Activated CD4-positive, alpha-beta T cell treated with anti-CD3 and anti-CD28 coated beads, Interleukin-10, Interleukin-2, amounts not matched to agents 100 ng/mL and 50 ng/mL, durations not matched to agents 16 hours and 8 hours (primary cell): ENCODE data around the gene PARD6G.
A peak's percentile ranks its signal among the peaks of the same experiment; 100 is the strongest.

Experiments
- DNase-seq: peaks from one replicate; pipeline ENCODE4 v3.0.0-alpha.2; 2020

Gene PARD6G

DNA sequence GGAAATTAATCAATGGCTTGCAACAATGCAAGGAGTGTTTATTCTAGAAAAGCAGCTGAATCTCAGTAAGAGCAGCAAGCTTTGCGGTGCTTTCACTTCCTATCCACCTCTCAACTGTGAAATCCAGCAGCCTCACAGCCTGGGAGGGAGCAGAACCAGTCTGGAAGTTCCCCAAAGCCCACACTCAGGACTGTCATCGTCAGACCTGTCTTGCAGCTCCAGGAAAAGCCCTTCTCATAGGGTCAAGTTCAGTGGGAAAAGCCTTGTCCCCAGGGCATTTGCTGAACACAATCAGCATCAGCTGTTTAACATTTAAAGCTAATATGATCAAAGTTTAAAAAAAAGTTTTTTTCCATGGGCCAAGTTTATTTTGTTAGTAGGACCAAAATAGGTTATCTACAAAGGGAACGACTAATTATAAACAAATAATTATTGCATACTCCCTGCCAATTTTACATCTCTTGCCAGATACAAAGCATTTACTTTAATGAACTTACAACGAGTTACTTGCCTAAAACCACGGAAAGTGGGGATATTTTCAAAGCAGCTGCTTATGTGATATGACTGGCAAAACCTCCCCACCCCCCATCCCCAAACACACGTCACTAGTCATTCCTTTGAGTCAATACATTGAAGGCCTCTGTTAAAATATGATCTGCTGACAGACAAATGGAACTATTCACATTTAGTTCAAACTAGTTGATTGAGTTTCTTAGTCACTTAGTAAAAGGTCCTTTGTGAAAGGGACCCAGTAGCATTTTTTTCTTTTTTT lies 36.8 kb downstream of the PARD6G start:
- DNase-seq: no peak

DNA sequence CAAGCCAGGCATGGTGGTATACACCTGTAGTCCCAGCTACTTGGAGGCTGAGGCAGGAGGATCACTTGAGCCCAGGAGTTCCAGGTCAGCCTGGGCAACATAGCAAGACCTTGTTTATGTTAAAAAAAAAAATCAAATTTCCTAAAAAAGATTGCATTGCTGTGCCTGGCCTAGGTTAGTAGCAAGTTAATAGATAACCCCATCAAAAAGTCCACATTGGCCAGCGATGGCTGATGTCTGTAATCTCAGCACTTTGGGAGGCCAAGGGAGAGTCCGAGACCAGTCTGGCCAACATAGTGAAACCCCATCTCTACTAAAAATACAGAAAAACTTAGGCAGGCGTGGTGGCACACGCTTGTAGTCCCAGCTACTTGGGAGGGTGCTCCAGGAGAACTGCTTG lies 38.7 kb downstream of the PARD6G start:
- no peak for DNase-seq

DNA sequence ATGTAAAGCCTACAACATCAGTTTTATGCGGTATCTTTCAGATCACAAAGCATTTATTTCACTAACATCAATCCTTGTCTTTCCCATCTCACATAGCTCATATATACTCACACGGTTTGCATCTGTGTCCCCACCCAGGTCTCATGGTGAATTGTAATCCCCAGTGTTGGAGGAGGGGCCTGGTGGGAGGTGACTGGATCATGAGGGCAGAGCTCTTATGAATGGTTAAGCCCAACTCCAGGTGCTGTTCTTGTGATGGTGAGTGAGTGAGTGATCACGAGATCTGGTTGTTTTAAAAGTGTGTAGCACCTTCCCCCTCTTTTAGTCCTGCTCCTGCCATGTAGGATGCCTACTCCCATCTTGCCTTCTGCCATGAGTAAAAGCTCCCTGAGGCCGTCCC lies 42.0 kb downstream of the PARD6G start:
- no peak for DNase-seq

DNA sequence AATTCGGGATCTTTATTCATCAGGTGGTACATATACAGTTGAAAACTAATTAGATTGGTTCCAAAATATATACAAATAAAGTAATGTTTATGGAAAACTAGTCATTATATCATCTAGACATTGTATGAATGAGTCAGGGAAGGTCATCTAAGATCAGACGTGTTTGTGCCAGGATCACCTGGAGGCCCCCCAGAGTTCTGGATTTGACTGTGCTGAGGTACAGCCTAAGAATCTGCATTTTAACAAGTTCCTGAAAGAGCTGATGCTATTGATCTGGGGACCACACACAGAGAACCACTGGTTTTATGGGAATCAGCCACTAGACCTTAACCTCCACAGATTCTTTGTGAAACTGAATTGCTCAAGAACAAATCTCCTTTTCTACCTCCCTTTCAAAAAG lies 43.2 kb downstream of the PARD6G start:
- DNase-seq: peak; percentile 47

DNA sequence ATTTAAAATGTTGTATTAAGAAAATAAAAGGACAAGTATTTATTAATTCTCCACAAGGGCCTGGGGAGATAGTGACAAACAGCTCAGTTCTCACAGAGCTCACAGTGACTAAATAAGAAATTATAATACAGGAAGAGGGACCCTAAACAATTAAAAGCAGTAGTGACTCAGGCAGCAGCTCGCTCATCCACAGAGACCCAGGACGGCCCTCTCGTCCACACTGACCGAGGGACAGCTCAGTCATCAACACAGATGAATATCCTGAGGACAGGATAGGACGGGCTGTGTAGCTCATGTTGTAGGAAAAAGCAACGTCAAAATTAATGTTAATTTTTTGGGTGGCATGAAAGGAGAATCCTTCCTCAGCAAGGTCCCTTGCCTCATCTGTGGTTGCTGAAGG lies 44.1 kb downstream of the PARD6G start:
- peak; percentile 11 for DNase-seq

DNA sequence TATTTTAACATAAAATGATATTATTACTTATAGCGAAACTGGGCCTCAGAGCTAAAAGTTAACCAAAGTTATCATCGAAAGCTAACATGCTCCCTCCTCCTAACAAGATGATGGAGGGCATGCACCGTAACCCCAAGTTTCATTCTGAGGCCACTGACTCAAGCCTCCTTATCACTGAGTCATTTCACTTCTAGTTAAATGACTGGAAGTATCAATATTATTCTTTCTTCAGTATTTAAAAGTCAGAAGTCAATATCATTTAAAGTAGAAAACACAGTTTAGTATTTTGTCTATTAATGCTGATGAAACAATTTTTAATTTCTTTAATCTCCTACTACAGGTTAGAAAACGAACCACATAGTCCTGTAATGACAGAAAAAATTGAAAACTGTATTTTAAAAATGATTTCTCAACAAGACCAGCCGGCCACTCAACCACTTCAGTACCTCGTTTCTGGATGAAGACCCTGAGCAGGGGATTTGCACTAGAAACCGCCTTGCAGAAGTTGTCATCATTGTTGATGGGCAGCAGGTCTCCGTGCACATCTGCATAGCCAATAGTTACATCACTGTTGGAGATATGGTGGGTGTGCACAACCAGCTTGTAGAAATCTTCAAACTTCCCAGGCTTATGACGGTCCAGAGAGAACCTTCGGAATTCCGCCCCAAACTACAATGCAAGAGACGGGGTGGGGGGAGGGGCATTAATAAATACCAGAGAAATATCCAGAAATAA lies 44.9 kb downstream of the PARD6G start:
- DNase-seq: peak; percentile 92

DNA sequence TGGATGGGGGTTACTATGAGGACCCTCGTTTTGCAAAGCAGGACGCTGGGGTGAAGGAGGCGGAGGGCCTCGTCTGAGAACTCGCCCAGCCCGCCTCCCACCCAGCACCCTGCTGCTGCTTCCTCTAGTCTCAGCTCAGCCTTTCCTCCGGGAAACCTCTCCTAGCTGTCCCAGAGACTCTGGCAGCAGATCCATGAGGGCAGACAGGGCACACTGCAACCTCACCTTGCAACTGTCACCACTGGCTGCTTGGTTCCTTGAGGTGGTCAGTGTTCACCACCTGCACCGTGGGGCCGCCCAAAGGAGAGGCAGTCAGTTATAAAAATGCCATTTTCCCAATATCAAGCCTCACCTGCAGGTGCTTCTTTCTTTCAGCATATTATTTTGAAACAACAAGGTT lies 45.6 kb downstream of the PARD6G start:
- DNase-seq: no peak

DNA sequence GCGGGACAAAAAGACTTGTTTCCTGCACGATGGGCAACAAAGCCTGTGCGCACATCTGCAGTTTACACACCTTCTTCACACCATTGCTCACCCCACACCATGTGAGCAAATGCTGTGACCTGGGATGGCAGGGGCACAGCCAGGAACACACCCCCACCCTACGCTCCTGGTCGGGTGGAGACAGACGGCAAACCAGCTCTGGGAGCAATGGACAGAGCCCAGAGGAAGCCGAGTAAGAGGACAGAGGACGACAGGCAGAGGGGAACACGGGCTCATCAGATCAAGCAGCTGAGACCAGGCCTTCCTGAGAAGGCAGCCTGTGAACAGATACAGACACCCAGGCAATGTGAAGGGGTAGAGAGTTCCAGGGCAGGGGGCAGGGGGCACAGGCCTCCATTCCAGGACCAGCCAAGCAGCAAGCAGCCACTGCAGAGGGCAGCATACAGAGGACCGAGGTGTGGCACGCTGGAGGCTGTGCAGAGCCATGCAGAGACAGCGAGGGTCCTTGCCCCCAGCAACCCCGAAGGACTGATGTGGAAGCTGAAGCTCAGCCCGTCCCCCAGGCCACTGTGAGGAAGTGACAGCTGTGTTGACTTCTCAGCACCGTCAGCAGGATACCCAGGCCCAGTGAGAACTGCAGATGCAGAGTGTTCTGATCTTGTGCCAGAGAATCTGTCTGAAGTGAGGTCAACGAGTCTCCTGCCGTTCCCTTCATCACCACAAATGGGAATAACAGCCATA lies 46.2 kb downstream of the PARD6G start:
- no peak for DNase-seq

DNA sequence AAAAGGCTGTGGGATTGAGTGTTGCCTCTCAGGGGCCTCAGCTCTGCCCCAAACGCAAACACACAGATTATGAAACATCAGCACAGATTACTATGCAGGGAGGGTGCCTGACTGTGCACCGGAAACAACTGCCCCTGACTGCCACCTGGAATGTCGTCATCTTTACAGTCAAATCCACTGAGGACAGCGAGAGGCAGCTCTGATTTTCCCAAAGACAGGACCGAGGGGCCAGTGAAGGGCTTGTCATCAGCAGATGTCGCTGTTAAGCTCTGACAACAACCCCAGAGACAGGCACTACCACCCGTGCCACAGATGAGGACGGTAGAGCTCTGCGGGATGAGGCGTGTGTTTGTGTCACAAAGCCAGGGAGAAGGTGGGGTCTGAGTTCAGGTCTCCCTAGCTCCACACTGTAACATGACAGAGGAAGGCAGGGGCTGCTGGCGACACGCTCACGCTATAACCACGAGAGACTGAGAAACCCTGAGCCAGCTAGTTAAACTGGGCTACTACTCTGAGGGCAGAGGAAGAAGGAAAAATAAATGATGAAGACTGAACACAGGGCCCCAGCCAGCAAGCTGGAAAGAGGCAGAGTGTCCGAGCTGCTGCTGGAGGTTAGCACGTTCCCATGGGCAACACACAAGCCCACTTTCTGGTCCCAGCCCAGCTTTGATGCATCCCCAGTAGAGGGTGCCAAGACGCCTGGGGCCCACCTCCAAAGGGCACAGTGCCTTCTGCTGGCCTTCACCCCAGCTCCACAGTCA lies 47.0 kb downstream of the PARD6G start:
- no peak for DNase-seq

DNA sequence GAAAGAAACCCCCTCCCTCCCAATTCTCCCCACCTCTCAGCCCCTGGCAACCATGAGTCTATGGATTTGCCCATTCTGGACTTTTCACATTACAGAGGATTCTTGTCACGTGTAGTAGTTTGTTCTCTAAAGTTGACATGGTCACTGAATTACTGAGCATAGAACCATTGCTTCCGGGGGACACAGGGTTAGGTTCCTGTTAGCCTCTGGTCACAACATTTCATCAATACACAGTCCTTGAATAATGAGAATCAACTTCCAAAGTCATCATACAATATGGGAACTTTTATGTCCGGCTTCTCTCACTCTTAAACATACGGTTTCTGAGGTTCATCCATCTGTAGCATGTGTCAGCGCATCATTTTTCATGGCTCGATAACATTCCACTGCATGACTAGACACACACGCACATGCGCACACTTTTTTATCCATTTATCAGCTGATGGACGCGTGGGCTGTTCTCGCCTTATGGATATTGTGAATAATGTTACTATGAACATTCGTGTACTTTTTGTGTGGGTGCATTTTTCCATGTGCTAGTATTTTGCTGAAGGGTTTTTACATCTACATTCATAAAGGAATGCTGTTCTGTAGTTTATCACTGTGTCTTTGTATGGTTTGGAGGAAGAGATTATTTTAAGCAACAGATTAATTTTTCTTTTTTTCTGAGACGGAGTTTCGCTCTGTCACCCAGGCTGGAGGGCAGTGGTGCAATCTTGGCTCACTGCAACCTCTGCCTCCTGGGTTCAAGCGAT lies 48.1 kb downstream of the PARD6G start:
- DNase-seq: no peak

DNA sequence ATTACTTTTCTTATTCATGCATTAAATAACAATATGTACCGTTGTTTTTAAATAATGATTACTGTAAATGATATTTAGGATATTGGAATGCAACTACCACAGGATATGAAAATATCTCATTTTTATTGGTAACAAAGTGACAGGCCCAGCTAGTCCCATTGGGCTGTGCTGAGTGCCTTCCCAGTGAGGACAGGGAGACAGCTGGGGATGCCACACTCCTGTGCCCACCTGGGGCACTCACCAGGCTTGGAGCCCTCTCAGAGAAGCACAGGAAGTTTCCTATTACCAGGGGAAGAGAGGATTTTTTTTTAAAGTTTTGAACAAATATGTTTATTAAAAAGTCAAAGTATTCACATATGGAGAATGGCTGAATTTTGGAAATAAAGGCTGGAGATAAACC lies 48.9 kb downstream of the PARD6G start:
- DNase-seq: no peak

DNA sequence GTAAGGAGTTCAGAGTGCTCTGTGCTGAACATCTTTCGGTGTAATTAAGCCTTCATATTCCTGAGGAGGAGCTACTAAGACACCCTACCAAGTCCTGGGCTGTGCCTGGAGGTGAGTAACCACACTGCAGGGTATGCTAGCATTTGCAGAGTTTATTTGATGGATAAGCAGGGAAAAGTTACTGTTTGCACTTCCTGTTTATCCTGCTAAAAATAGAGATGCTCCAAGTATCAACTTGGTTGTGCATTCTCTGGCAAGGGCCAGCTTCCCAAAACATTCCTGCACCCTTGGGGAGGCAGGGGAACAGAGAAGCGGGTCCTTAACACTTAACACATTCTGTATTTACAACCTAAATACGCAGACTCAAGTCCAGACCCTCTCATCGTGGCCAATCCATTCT lies 49.8 kb downstream of the PARD6G start:
- DNase-seq: no peak

DNA sequence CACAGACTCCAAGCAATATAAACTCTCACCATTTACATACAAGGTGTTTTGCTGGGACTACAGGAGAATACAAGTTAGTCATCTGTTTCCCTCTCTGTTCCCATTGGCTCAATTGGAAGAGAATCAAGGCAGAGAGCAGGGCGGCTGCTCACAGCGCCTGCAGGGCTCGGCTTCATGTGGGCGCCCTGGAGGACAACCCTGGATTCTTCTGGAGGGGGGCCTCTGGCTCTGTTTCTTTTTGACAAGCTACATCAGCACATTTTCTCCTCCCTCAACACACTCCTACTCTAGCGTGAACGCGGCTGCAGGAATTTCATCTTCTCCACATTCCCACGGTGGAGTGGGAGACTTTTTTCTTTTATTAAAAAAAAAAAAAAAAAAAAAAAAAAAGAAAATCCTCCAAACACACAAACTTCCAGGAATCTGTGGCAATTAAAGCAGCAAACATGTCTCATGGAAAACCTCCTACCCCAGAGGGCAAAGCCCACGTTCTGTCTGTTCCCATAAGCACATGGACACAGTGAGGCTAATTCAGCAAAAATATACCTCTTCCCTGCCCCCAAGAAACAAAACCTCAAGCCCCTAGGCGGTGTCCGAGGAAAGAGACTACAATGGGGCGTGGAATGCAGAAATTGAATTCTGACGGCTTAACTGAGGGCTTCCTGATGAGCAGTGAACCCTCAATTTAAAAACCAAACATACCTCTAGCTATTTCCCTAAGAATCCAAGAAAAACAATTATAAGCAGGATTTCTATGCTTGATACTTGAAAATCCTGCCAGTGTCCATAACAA lies 50.6 kb downstream of the PARD6G start:
- no peak for DNase-seq

DNA sequence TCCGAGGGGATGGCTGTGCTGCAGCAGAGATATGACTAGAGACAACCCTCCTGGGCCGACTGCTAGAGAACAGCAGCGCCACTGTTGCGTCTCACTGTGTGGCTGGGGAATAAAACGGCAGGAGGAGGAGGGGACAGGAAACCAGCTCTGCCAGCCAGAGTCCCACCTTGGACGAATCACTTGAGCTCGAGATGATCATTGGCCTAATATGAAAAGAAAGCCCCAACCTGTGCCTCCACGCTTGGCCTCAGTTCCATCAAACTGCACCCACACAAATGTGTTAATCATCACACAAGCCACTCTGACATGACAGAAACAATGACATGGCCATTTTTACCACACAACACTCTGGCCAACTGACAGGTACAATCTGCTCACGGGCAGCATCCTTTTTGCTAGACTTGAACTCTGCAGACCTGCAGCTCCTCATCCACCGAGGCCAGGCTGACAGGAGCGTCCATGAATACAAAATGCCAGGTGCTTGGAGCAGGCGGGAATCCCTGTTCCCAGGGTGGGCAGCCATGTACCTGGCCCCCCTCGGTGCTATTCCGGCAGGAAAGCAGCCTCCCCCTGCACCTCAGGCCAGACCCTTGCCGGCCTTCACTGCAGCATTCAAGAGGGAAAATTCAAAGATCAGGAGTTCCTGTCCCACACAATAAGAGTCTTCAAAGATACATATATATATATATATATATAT lies 52.3 kb downstream of the PARD6G start:
- DNase-seq: no peak

DNA sequence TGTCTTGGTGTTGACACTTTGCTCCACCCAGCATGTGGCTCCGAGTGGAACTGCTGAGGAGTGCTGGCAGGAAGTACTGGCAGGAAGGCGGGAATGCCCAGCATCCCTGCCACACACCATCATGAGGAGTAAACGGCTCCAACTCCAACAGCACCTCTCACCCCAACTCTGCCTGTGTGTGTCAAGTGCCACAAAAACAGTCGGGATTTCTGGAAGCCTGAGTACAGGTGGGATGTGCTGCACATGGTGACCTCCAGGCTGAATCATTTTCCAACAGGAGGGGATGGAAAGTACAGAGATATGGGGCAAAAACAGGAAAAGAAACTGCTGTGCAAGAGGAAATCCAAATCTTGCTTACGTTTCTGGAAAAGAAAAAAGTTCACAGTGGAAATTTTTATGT lies 53.6 kb downstream of the PARD6G start:
- DNase-seq: no peak

DNA sequence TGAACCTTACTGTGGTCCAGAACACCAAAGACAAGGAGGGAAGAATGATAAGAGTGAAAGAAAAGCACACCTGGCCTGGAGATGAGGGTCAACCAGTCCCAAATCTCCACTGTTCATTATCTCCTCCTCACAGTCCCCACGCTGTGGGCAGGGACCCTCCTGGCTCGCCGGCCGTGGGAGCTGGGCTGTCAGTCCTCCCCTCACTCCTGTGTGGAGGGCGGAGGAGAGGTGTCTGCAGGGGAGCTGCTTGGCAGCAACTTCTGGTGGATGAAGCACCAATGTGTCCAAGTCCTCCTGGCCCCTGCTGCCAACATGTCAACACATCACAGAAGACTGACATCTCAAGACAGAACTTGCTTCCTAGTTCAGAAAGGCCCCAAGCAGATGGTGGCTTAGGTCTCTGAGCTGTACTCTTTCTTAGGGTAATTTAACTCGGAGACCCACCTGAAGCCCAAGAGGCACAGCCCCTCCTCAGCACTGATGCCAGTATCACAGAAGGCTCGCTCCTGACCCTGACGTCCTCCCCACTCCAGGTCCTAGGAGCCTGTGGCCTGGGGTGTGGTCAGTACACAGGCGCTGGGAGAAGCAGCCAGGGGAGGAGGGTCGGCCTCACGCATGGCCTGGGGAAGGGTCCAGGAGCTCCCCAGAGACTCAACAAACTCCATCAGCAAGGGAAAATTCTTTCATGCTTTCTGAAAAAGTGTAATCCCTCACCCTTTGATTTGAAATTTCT lies 54.5 kb downstream of the PARD6G start:
- no peak for DNase-seq

DNA sequence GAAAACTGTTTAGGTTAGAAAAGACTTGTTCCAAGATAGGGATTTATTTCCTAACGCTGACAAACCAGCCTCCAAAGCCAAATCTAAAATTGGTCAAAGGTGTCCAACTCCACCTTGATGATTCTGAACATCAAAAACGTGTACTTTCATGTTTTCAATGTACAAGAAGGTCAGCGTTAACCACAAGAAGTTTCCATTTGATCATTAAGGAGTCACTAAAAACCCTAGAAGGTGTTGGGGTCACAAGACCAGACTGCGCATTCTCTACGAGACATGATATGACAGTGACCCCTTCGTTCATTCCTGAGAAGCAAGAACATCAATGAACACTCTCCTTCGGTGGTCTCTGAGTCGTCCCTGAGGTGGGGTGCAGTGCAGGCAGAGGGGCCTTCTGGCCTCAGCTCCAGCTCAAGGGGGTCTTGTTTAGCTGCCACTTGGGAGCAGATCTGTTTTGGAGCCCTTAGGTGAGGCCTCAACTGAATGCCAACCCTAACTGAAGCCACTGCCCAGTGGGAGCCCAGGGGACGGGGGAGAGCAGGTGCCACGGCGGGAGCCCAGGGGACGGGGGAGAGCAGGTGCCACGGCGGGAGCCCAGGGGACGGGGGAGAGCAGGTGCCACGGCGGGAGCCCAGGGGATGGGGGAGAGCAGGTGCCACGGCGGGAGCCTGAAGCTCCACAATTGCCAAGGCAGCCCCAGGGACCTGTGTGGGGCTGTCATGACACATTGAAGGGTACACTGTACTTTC lies 55.2 kb downstream of the PARD6G start:
- DNase-seq: no peak

DNA sequence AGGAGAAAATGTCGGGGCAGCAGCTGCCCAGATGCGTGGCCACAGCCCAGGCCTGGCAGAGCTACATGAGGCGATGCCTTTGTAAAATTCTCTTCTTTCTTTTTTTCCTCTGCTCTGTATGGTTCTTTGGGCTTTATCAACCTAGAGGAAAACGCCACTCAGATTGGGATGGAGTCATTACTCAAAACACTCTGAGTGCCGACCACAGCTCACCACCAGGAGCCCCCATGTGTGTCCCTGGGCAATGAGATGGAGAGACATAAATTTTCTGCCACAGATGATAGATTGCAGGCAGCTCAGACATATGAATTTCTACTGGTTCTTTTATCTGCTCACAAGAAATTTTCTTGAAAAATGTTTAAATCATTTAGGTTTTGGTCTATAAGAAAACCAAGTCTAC lies 56.0 kb downstream of the PARD6G start:
- DNase-seq: no peak

DNA sequence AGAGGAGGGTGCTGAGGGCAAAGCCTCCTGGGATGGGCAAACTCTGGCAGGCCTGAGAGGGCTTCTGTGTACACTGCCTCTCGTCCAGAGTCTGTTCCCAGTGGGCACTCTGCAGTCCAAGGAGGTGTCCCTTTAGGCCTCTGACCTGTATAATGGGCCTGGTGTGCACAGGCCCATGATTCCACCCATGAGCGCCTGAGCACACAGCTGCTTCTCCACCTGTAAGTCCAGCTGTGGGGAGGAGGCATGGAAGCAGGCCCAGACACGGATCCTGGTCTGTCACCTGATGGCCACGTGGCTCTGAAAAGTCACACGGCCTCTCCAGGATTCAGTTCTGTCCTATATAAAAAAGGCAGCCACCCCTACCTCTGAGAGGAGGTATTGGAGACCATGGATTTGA lies 57.0 kb downstream of the PARD6G start:
- DNase-seq: no peak

DNA sequence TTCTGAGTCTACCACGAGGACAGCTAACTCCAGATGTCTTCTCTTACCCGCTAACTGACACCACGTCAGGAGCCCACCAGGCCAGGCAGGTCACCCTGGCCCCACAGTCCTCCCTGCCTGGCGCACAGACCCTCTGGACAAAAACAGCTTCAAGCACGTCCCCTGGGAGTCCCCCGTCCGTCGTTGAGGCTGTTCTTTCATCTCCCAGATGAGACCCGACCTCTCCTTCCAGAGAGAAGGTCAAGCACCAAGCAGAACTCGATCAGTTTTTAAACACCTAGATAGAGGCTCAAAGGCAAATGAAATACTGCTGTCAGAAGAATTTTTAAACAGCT lies 57.8 kb downstream of the PARD6G start:
- no peak for DNase-seq
